ENCODE results near the gene NHS. TPM values are rescaled to one million over a fixed set of nuclear protein-coding genes. Genes with fewer than 3 reads are reported as not detected.

Gene NHS
- total and polyA plus RNA-seq, 7 donors: 0.04 to 1.3 (median 0.22) TPM

GRCh38 chrX:17372052-17372451 is 2.9 kb upstream of the NHS start:
- TF ChIP-seq CTCF (IDR thresholded peaks at IDR 0.05): no peak
- Histone ChIP-seq H3K4me1 (no peaks in the 10 kb centered on the region), H3K27ac (no peak overlapping the region), H3K4me3 (no peak overlapping the region), H3K36me3 (ENCODE audit: insufficient read depth in 1 of 2, low read depth in 1 of 2) (no peaks in the 10 kb centered on the region), H3K9me3 (no peaks in the 10 kb centered on the region), H3K27me3 (ENCODE audit: insufficient read depth in 3 of 3, low read length in 2 of 3) (peaks cover 0 to 15% (median under 1%) of the 10 kb centered on the region in 3 donors)
- intact Hi-C loops (cut with DNase I): loop anchor here in 1 of 2 donors (10.0 kb wide), 1 partner anchor 223 kb away; no protein-coding TSS in a partner anchor
- DNase-seq: no peak
- 65 to 93% (median 91%) methylated on average over 8 of the region's 8 CpGs for WGBS, 3 donors
- ATAC-seq: no peak

- H3K9me3 ChIP-seq: no peaks in the 10 kb centered on the region
- no peak for ATAC-seq
- no peak overlapping the region for H3K27ac ChIP-seq
- no peaks in the 10 kb centered on the region for H3K36me3 ChIP-seq (ENCODE audit: insufficient read depth in 1 of 2, low read depth in 1 of 2)
- DNase-seq: no peak
- intact Hi-C loops (cut with DNase I): loop anchor here in 1 of 2 donors (10.0 kb wide), 1 partner anchor 221 kb away; no protein-coding TSS in a partner anchor
- H3K4me1 ChIP-seq: no peaks in the 10 kb centered on the region
- WGBS, 3 donors: 53 to 70% (median 59%) methylated on average over 3 of the region's 3 CpGs
- peaks cover 0 to 27% (median 2%) of the 10 kb centered on the region in 3 donors for H3K27me3 ChIP-seq (ENCODE audit: insufficient read depth in 3 of 3, low read length in 2 of 3)
- H3K4me3 ChIP-seq: no peak overlapping the region
- TF ChIP-seq CTCF (IDR thresholded peaks at IDR 0.05): no peak
These were observed 1.7 kb upstream of the NHS start for GRCh38 chrX:17373337-17373736.

- H3K27ac ChIP-seq: no peak overlapping the region
- no peak for ATAC-seq
- 0 to 28% (median 2%) methylated on average over 8 to 18 of the region's 18 CpGs for WGBS, 3 donors
These were observed 302 bp downstream of the NHS start for GRCh38 chrX:17375367-17375636.

GRCh38 chrX:17375637-17376430 is 834 bp downstream of the NHS start:
- Histone ChIP-seq H3K27ac (no peak overlapping the region), H3K4me1 (no peaks in the 10 kb centered on the region), H3K36me3 (ENCODE audit: insufficient read depth in 1 of 2, low read depth in 1 of 2) (no peaks in the 10 kb centered on the region), H3K4me3 (peak overlapping the region; percentile 63), H3K27me3 (ENCODE audit: insufficient read depth in 3 of 3, low read length in 2 of 3) (peaks cover 0 to 36% (median 2%) of the 10 kb centered on the region in 3 donors), H3K9me3 (no peaks in the 10 kb centered on the region)
- ATAC-seq (peak; percentile 21 to 55 (median 46)), DNase-seq (peak; percentile 34 to 56)
- intact Hi-C loops (cut with DNase I): loop anchor here in 1 of 2 donors (10.0 kb wide), 1 partner anchor 219 kb away; no protein-coding TSS in a partner anchor
- WGBS, 3 donors: 0 to 34% (median 0%) methylated on average over 27 to 102 of the region's 103 CpGs
- TF ChIP-seq CTCF (IDR thresholded peaks at IDR 0.05): no peak

More at GRCh38 chrX:17375367-17375636, 302 bp downstream of the NHS start:
- no peaks in the 10 kb centered on the region for H3K4me1 ChIP-seq
- H3K4me3 ChIP-seq: peak overlapping the region; percentile 63
- H3K9me3 ChIP-seq: no peaks in the 10 kb centered on the region
- H3K27me3 ChIP-seq (ENCODE audit: insufficient read depth in 3 of 3, low read length in 2 of 3): peaks cover 0 to 36% (median 2%) of the 10 kb centered on the region in 3 donors
- H3K36me3 ChIP-seq (ENCODE audit: insufficient read depth in 1 of 2, low read depth in 1 of 2): no peaks in the 10 kb centered on the region
- intact Hi-C loops (cut with DNase I): loop anchor here in 1 of 2 donors (10.0 kb wide), 1 partner anchor 219 kb away; no protein-coding TSS in a partner anchor
- no peak for DNase-seq
- no peak for TF ChIP-seq CTCF (IDR thresholded peaks at IDR 0.05)

Measured in psoas muscle (tissue), 8 donors.